HEK293 (cell line): ENCODE results near the gene PIK3IP1.

Source experiments
- CTCF ChIA-PET: fragments of 350-600 bp; formaldehyde crosslinking; extraction: SDS; loops from one replicate; lab custom pipeline; 2021; ENCODE audit warnings: antibody characterized with exemption; lab: Yijun Ruan, JAX
- POLR2A ChIA-PET: fragments of 300-600 bp; formaldehyde crosslinking; extraction: SDS; loops from one replicate; lab custom pipeline; 2020; ENCODE audit warnings: antibody characterized with exemption, inconsistent platforms; lab: Yijun Ruan, JAX
- H3K27ac ChIP-seq: fragments of 200-500 bp; sonication (Bioruptor generic); 2 replicates; pipeline ENCODE4 v1.5.1; 2014; ENCODE audit warnings: low read depth, low read length, control low read depth, inconsistent platforms; ENCODE audit errors: extremely low read depth
- H3K36me3 ChIP-seq, 2 experiments: fragments of 200-500 bp in 1 of 2; sonication (Bioruptor generic) in 1 of 2; 1 replicate in 1 of 2; 2 replicates in 1 of 2; pipeline ENCODE4 v1.5.1; 2014 to 2017; ENCODE audit warnings: inconsistent platforms in 2 of 2, low read length in 2 of 2; ENCODE audit not compliant: control insufficient read depth in 2 of 2, insufficient read depth in 1 of 2
- H3K4me1 ChIP-seq: fragments of 200-500 bp; sonication (Bioruptor generic); 2 replicates; pipeline ENCODE4 v1.5.1; 2014; ENCODE audit warnings: mild to moderate bottlenecking, low read length, inconsistent platforms; ENCODE audit not compliant: control insufficient read depth, insufficient read depth
- H3K4me3 ChIP-seq: 2 replicates; pipeline ENCODE4 v1.5.1; 2011; ENCODE audit warnings: low read depth, mild to moderate bottlenecking, control low read depth, low read length, moderate library complexity
- H3K9me3 ChIP-seq: fragments of 200-500 bp; sonication (Bioruptor generic); 2 replicates; pipeline ENCODE4 v1.5.1; 2014; ENCODE audit warnings: low read depth, low read length, inconsistent platforms; ENCODE audit not compliant: control insufficient read depth, insufficient read depth
- HOXA7 ChIP-seq: sonication (generic); formaldehyde crosslinking; IDR thresholded peaks from 2 replicates; pipeline ENCODE4 v1.8.1; 2022; ENCODE audit warnings: missing genetic modification reagents, borderline replicate concordance
- HOXD13 ChIP-seq: sonication (generic); formaldehyde crosslinking; IDR thresholded peaks from 2 replicates; pipeline ENCODE4 v1.8.0; 2022; ENCODE audit warnings: missing genetic modification reagents, borderline replicate concordance
- KLF10 ChIP-seq: fragments of 450-650 bp; IDR thresholded peaks from 2 replicates; pipeline ENCODE4 v1.5.1; 2018; ENCODE audit warnings: missing biosample characterization, mild to moderate bottlenecking, missing genetic modification characterization
- KLF16 ChIP-seq: fragments of 450-650 bp; formaldehyde crosslinking; IDR thresholded peaks from 2 replicates; pipeline ENCODE4 v1.5.1; 2017; ENCODE audit warnings: missing biosample characterization, missing genetic modification characterization
- KLF8 ChIP-seq: fragments of 450-650 bp; formaldehyde crosslinking; IDR thresholded peaks from 2 replicates; pipeline ENCODE4 v1.5.1; 2016; ENCODE audit warnings: missing biosample characterization, missing genetic modification characterization
- RBAK ChIP-seq: fragments of 450-650 bp; formaldehyde crosslinking; IDR thresholded peaks from 2 replicates; pipeline ENCODE4 v1.5.1; 2016; ENCODE audit warnings: missing biosample characterization, missing genetic modification characterization
- YY1 ChIP-seq: fragments of 450-650 bp; formaldehyde crosslinking; IDR thresholded peaks from 2 replicates; pipeline ENCODE4 v1.5.1; 2018; ENCODE audit warnings: missing biosample characterization, missing genetic modification characterization
- ZBTB20 ChIP-seq: fragments of 450-650 bp; formaldehyde crosslinking; IDR thresholded peaks from 2 replicates; pipeline ENCODE4 v1.5.1; 2016; ENCODE audit warnings: missing biosample characterization, missing genetic modification characterization
- ZIC2 ChIP-seq: fragments of 450-650 bp; formaldehyde crosslinking; IDR thresholded peaks from 2 replicates; pipeline ENCODE4 v1.5.1; 2016; ENCODE audit warnings: missing biosample characterization, missing genetic modification characterization
- ZNF175 ChIP-seq: fragments of 450-650 bp; formaldehyde crosslinking; IDR thresholded peaks from 2 replicates; pipeline ENCODE4 v1.5.1; 2016; ENCODE audit warnings: missing biosample characterization, missing genetic modification characterization
- ZNF211 ChIP-seq: fragments of 450-650 bp; formaldehyde crosslinking; IDR thresholded peaks from 2 replicates; pipeline ENCODE4 v1.5.1; 2016; ENCODE audit warnings: low read depth, missing biosample characterization, missing genetic modification characterization
- ZNF26 ChIP-seq: fragments of 450-650 bp; formaldehyde crosslinking; IDR thresholded peaks from 2 replicates; pipeline ENCODE4 v1.5.1; 2016; ENCODE audit warnings: missing biosample characterization, missing genetic modification characterization
- ZNF274 ChIP-seq, 2 experiments: fragments of 200-500 bp in 1 of 2; fragments of 450-650 bp in 1 of 2; sonication (Bioruptor generic) in 1 of 2; formaldehyde crosslinking in 1 of 2; IDR thresholded peaks; 2 replicates each; pipeline versions ENCODE4 v1.5.1 to v1.6.1; 2014 to 2016; ENCODE audit warnings: borderline replicate concordance in 1 of 2, inconsistent platforms in 1 of 2, low read length in 1 of 2, missing biosample characterization in 1 of 2, missing genetic modification characterization in 1 of 2
- ZNF501 ChIP-seq: fragments of 450-650 bp; formaldehyde crosslinking; IDR thresholded peaks from 2 replicates; pipeline ENCODE4 v1.5.1; 2016; ENCODE audit warnings: missing biosample characterization, missing genetic modification characterization
- ZNF521 ChIP-seq: fragments of 450-650 bp; formaldehyde crosslinking; IDR thresholded peaks from 2 replicates; pipeline ENCODE4 v1.5.1; 2017; ENCODE audit warnings: missing biosample characterization, mild to moderate bottlenecking, missing genetic modification characterization
- ZNF530 ChIP-seq: fragments of 450-650 bp; formaldehyde crosslinking; IDR thresholded peaks from 2 replicates; pipeline ENCODE4 v1.5.1; 2016; ENCODE audit warnings: low read depth, missing biosample characterization, missing genetic modification characterization
- ZNF549 ChIP-seq: fragments of 450-650 bp; IDR thresholded peaks from 2 replicates; pipeline ENCODE4 v1.5.1; 2018; ENCODE audit warnings: missing biosample characterization, missing genetic modification characterization, mild to moderate bottlenecking, inconsistent platforms, moderate library complexity
- ZNF560 ChIP-seq: fragments of 450-650 bp; formaldehyde crosslinking; IDR thresholded peaks from 2 replicates; pipeline ENCODE4 v1.5.1; 2017; ENCODE audit warnings: missing biosample characterization, missing genetic modification characterization, borderline replicate concordance
- ZNF664 ChIP-seq: fragments of 450-650 bp; formaldehyde crosslinking; IDR thresholded peaks from 2 replicates; pipeline ENCODE4 v1.5.1; 2016; ENCODE audit warnings: missing biosample characterization, missing genetic modification characterization
- ZNF670 ChIP-seq: fragments of 450-650 bp; formaldehyde crosslinking; IDR thresholded peaks from 2 replicates; pipeline ENCODE4 v1.5.1; 2016; ENCODE audit warnings: missing biosample characterization, missing genetic modification characterization, low read depth
- ZNF701 ChIP-seq: fragments of 450-650 bp; formaldehyde crosslinking; IDR thresholded peaks from 2 replicates; pipeline ENCODE4 v1.5.1; 2016; ENCODE audit warnings: missing biosample characterization, missing genetic modification characterization
- ZNF776 ChIP-seq: fragments of 450-650 bp; formaldehyde crosslinking; IDR thresholded peaks from 2 replicates; pipeline ENCODE4 v1.5.0; 2017; ENCODE audit warnings: missing biosample characterization, missing genetic modification characterization, borderline replicate concordance
- ZNF785 ChIP-seq: fragments of 450-650 bp; formaldehyde crosslinking; IDR thresholded peaks from 2 replicates; pipeline ENCODE4 v1.5.1; 2016; ENCODE audit warnings: missing biosample characterization, missing genetic modification characterization
- TF ChIP-seq, protein P1 (sequence below): fragments of 450-650 bp; formaldehyde crosslinking; IDR thresholded peaks from 2 replicates; pipeline ENCODE4 v1.5.1; 2016; ENCODE audit warnings: missing biosample characterization, missing genetic modification characterization
- TF ChIP-seq, protein P2 (sequence below): fragments of 450-650 bp; formaldehyde crosslinking; IDR thresholded peaks from 2 replicates; pipeline ENCODE4 v1.5.1; 2017; ENCODE audit warnings: missing biosample characterization, missing genetic modification characterization
- TF ChIP-seq, protein P3 (sequence below): fragments of 450-650 bp; formaldehyde crosslinking; IDR thresholded peaks from 2 replicates; pipeline ENCODE4 v1.5.1; 2016; ENCODE audit warnings: missing biosample characterization, missing genetic modification characterization

Gene PIK3IP1

GRCh38 chr22:31279821-31280505 is 12.3 kb downstream of the PIK3IP1 start (continued):
- TF ChIP-seq ZNF274 (IDR thresholded peaks at IDR 0.05; ENCODE audit: low read length), result no peak
- no peak for TF ChIP-seq ZNF274 (tag by site-specific recombination; IDR thresholded peaks at IDR 0.05; ENCODE audit: borderline replicate concordance)
- no peak for TF ChIP-seq ZNF501 (tag by site-specific recombination)
- TF ChIP-seq ZNF776, result no peak
- no peak for TF ChIP-seq ZNF26 (tag by site-specific recombination)
- no peak for TF ChIP-seq ZNF521
- TF ChIP-seq ZNF530, result no peak
- no peak for TF ChIP-seq KLF16

- Histone ChIP-seq H3K4me1 (no peaks in the 10 kb centered on the region), H3K4me3 (no peak overlapping the region), H3K9me3 (no peaks in the 10 kb centered on the region), H3K36me3 (peaks cover 13 to 69% of the 10 kb centered on the region in 2 experiments), H3K27ac (no peak overlapping the region)
- TF ChIP-seq, protein P1, sequence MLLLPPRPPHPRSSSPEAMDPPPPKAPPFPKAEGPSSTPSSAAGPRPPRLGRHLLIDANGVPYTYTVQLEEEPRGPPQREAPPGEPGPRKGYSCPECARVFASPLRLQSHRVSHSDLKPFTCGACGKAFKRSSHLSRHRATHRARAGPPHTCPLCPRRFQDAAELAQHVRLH (tag by site-specific recombination), result no peak
- TF ChIP-seq ZNF785 (tag by site-specific recombination) (no peak), ZNF560 (tag by site-specific recombination) (no peak), KLF8 (tag by site-specific recombination) (no peak), ZBTB20 (tag by site-specific recombination) (no peak), RBAK (tag by site-specific recombination) (no peak), YY1 (tag by site-specific recombination) (no peak), KLF10 (tag by site-specific recombination) (no peak), ZNF701 (tag by site-specific recombination) (no peak), ZNF549 (tag by site-specific recombination) (no peak), ZNF175 (tag by site-specific recombination) (no peak), HOXA7 (CRISPR knock-in tag) (no peak), HOXD13 (no peak)
- TF ChIP-seq, protein P2, sequence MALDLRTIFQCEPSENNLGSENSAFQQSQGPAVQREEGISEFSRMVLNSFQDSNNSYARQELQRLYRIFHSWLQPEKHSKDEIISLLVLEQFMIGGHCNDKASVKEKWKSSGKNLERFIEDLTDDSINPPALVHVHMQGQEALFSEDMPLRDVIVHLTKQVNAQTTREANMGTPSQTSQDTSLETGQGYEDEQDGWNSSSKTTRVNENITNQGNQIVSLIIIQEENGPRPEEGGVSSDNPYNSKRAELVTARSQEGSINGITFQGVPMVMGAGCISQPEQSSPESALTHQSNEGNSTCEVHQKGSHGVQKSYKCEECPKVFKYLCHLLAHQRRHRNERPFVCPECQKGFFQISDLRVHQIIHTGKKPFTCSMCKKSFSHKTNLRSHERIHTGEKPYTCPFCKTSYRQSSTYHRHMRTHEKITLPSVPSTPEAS (tag by site-specific recombination), result no peak
- ChIA-PET CTCF (interaction anchor here (1.3 to 2.1 kb wide), 2 partner anchors 9 to 13 kb away, joined by 4 to 12 read pairs; partner anchors contain the start of gene PIK3IP1), POLR2A (no interaction called here)
Measured at GRCh38 chr22:31279327-31279669, 13.0 kb downstream of the PIK3IP1 start.

DNA sequence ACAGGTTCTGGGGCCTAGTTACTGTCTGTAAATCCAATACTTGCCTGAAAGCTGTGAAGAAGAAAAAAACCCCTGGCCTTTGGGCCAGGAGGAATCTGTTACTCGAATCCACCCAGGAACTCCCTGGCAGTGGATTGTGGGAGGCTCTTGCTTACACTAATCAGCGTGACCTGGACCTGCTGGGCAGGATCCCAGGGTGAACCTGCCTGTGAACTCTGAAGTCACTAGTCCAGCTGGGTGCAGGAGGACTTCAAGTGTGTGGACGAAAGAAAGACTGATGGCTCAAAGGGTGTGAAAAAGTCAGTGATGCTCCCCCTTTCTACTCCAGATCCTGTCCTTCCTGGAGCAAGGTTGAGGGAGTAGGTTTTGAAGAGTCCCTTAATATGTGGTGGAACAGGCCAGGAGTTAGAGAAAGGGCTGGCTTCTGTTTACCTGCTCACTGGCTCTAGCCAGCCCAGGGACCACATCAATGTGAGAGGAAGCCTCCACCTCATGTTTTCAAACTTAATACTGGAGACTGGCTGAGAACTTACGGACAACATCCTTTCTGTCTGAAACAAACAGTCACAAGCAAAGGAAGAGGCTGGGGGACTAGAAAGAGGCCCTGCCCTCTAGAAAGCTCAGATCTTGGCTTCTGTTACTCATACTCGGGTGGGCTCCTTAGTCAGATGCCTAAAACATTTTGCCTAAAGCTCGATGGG is 13.5 kb downstream of the PIK3IP1 start:
- H3K36me3 ChIP-seq, result peaks cover 13 to 75% of the 10 kb centered on the region in 2 experiments
- POLR2A ChIA-PET, result no interaction called here

More for the DNA sequence above, 13.5 kb downstream of the PIK3IP1 start:
- H3K4me3 ChIP-seq, result no peak overlapping the region
- CTCF ChIA-PET, result interaction anchor here (0.7 to 2.1 kb wide), 3 partner anchors 9 to 129 kb away, joined by 4 to 12 read pairs (median 6); partner anchors contain the start of gene PIK3IP1
- TF ChIP-seq ZNF521, result no peak
- peak; percentile 21; the same call in 1 of the 2 replicates for TF ChIP-seq ZIC2
- no peak for TF ChIP-seq ZNF211 (tag by site-specific recombination)
- TF ChIP-seq, protein P3, sequence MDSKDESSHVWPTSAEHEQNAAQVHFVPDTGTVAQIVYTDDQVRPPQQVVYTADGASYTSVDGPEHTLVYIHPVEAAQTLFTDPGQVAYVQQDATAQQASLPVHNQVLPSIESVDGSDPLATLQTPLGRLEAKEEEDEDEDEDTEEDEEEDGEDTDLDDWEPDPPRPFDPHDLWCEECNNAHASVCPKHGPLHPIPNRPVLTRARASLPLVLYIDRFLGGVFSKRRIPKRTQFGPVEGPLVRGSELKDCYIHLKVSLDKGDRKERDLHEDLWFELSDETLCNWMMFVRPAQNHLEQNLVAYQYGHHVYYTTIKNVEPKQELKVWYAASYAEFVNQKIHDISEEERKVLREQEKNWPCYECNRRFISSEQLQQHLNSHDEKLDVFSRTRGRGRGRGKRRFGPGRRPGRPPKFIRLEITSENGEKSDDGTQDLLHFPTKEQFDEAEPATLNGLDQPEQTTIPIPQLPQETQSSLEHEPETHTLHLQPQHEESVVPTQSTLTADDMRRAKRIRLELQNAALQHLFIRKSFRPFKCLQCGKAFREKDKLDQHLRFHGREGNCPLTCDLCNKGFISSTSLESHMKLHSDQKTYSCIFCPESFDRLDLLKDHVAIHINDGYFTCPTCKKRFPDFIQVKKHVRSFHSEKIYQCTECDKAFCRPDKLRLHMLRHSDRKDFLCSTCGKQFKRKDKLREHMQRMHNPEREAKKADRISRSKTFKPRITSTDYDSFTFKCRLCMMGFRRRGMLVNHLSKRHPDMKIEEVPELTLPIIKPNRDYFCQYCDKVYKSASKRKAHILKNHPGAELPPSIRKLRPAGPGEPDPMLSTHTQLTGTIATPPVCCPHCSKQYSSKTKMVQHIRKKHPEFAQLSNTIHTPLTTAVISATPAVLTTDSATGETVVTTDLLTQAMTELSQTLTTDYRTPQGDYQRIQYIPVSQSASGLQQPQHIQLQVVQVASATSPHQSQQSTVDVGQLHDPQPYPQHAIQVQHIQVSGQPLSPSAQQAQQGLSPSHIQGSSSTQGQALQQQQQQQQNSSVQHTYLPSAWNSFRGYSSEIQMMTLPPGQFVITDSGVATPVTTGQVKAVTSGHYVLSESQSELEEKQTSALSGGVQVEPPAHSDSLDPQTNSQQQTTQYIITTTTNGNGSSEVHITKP (tag by site-specific recombination), result no peak
- no peak for TF ChIP-seq ZNF664 (tag by site-specific recombination)
- no peak for TF ChIP-seq ZNF670 (tag by site-specific recombination)
- H3K27ac ChIP-seq, result no peak overlapping the region
- H3K4me1 ChIP-seq, result no peaks in the 10 kb centered on the region
- no peaks in the 10 kb centered on the region for H3K9me3 ChIP-seq
